NOMO-1 treated with DMSO at 0.1 percent for 48 hours (cell line): ENCODE results near the gene LAGE3.

Source experiments
- DNase-seq: peaks from one replicate; lab custom pipeline; 2025; ENCODE audit not compliant: unreplicated experiment; lab: John Stamatoyannopoulos, UW

LAGE3 gene, protein sequence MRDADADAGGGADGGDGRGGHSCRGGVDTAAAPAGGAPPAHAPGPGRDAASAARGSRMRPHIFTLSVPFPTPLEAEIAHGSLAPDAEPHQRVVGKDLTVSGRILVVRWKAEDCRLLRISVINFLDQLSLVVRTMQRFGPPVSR

GRCh38 chrX:154478728-154479622, at the start of gene LAGE3:
LAGE3 (minus strand) TSS chrX:154479281; CDS start chrX:154478915, 366 bp downstream.
- peak; percentile 78 for DNase-seq

DNA sequence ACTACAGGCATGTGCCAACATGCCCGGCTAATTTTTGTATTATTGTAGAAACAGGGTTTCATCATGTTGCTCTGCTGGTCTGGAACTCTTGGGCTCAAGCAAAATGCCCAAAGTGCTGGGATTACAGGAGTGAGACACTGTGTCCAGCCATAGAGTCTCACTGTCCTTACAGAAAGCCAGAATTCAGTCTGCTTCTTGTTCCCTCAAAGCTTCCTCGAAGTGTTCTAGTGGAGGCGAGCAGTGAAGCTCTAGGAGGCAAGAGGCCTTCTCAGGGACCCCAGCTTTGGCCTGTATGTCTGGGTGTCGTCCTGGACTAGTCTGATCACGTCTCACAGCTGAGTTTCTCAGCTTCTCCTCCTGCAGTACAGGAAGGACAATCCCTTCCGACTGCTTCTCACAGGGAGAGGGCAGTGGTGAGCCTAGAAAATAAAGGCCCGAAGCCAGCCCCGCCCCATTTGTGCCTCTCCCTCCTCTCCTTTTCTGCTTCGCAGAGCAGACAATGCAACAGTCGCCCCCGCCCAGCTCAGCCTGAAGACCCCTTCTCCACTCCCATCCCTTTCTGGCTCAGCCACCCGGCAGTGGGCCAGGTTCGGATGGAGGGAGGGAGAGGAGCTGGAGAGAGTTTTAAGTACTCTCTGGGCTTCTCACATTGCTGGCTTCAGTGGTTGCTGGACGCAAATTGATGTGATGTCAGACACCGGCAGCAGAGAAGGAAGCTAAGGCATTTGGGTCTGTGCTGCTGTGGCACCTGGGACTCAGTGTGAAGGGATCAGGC, 48.0 kb upstream of the LAGE3 start:
- peak; percentile 66 for DNase-seq

DNA sequence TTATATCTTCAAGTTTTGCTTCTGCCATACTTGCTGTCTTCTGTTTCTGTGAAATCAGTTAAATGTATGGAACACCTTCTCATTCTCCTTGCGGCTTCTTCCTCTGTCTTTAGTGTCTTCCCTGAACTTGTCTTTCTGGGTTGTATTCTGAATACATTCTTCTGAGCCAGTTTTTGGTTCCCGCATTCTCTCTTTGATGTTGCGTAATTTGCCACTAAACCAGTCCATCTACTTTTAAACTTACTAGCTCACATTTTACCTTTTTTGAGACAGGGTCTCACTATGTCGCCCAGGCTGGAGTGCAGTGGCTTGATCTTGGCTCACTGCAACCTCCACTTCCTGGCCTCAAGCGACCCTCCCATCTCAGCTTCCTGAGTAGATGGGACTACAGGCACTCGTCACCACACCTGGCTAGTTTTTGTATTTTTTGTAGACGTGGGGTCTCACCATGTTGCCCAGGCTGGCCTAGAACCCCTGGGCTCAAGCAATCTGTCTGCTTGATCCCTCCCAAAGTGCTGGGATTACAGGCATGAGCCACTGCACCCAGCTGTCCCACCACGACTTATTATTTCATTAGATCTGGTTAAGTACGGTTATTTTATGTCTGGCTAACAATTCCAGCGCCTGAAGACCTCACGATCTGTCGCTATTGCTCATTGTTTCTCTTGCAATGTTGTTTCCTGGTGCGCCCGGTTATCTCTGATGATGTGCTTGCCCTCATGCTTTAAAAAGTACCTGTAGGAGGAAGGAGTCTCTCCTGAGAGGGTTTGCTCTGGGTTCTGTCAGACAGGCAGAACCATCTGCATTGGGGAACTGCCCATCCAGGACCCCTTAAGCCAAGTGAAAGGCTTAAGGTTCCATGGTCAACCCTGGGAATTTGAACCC, 46.8 kb upstream of the LAGE3 start:
- DNase-seq: no peak

DNA sequence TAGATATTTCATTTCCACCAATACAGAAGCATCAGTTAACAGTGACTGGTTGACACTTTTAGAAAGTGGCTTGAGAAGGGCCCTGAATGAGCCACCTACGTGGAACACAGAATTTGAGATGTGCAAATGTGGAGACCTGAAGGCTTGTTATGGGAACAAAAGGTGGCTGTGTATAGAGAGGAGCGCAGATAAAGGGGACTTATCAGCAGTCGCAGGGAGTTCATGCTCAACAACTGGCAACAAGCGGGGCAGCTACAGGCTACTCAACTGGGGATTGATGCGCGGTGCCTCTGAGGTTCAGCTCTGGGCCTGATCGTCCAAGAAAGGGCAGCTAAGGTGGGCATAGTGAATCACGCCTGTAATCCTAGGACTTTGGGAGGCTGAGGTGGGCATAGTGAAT, 40.3 kb upstream of the LAGE3 start:
- DNase-seq: no peak

GRCh38 chrX:154517101-154517781, 38.2 kb upstream of the LAGE3 start:
- no peak for DNase-seq

- peak; percentile 31 for DNase-seq
Observed at GRCh38 chrX:154516656-154517100, 37.6 kb upstream of the LAGE3 start.

GRCh38 chrX:154515966-154516655, 37.0 kb upstream of the LAGE3 start, which contains the start of gene FAM3A:
FAM3A (minus strand) TSS chrX:154516232; CDS start chrX:154515772, 460 bp downstream.
- DNase-seq: peak; percentile 75

- DNase-seq: no peak
Observed at GRCh38 chrX:154515090-154515965, 36.2 kb upstream of the LAGE3 start.

- DNase-seq: no peak
Observed at GRCh38 chrX:154513716-154514115, 34.6 kb upstream of the LAGE3 start.

- no peak for DNase-seq
Observed at GRCh38 chrX:154512879-154513553, 33.9 kb upstream of the LAGE3 start.

DNA sequence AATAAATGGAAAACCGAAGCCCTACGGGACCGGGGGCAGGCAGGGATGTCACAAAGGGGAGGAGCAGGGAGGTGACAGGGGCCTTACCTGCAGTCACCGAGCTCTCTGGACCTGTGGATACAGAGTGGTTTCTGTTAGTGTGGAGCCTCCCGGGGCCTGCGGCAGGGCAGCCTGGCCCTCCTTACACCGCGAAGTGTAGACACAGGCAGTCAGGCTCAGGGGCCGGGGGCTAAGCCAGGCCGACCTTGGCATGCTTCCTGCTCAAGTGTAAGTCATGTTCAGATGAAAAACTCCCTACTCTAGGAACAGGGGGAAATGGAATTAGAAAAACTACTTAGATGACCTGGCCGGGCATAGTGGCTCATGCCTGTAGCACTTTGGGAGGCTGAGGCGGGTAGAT, 32.7 kb upstream of the LAGE3 start:
- DNase-seq: no peak

DNA sequence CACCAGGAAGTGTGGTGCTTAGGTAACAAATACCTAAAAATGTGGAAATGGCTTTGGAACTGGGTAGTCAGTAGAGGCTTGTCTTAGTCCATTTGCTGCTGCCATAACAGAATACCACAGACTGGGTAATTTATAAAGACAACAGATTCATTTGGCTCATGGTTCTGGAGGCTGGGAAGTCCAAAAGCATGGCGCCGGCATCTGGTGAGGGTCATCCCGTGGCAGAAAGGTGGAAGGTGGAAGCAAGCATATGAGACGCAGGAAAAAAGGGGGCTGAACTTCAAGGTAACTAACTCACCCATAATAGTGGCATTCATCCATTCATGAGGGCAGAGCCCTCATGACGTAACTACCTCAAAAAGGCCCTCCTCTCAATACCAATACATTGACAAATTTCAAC, 30.4 kb upstream of the LAGE3 start:
- no peak for DNase-seq

DNA sequence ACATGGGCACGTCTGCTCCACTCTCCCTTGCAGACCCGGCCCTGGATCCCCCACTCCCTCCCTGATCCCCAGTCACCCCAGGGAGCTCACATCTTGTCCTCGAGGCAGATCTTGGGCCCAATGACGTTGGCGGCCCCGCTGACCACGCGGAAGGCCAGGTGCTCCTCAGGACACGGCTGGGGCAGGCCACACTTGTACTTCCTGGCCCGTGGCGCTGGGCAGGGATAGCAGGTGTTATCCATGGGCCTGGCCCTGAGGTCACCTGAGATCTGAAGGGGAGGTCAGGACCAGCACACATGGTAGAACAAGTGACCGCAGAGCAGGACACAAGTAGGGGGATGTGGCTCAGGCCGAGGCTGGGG, 29.3 kb upstream of the LAGE3 start:
- DNase-seq: no peak

DNA sequence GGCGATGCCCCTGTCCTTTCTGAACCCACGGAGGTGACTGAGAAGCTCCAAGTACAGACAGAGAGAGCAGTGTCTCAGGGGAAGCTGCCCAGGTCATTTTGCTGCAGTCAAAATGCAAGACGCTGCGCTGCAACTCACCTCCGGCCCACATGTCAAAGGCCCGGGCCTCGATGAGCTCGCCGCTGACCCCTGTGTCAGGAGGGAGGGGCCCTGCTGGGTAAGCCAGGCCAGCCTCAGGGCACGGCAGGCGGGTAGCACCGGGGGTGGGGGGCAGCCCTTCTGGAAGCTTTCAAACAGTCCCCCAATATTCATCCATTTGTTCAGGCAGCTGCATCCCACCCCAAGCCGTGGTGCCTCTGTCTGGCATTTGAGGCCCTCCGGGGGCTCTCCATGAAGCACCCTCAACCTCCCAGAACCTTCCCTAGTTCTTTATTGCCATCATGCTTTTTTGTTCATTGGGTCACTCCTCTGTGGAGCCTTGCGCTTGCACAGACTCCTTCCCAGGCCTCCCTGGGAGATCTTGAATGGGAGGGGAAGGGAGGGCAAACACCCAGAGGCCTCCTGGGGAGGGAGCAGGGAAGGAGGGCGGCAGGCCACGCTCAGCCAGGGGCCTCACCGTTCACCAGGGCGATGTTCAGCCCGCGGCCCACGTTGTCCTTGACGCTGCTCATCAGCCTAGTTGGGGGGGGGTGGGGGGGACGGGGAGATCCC, 28.7 kb upstream of the LAGE3 start:
- DNase-seq: no peak

- DNase-seq: no peak
Observed at GRCh38 chrX:154506483-154507332, 27.6 kb upstream of the LAGE3 start.

- DNase-seq: no peak
Observed at GRCh38 chrX:154505734-154506133, 26.7 kb upstream of the LAGE3 start.
